ENCODE measurements around the gene REXO5.
"Not testable (repeated sequence)": the region's sequence is repeated elsewhere in the genome, so short reads cannot be mapped to it uniquely, and the experiment has no call there.

The REXO5 gene

DNA sequence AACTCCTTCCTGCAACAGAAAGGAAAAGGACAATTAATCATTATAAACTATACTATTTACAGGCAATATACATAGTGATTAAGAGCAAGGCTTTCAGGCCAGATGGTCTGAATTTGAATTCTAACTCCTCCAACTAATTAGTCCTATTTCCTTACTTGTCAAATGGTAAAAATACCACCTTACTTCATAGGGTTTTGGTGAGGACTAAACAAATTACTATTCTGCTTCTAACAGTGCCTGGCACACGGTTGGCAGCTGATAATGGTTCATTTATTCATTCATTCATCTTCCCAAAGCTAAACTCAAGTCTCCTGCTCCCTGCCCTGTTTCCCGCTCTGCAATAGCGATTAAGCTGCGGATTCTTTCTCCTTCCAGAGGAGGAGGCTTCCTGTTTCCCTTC, 54.0 kb downstream of the REXO5 start:
- no peak overlapping the region for H2AFZ ChIP-seq (ENCODE audit: low read length)
- no peak overlapping the region for H3K27ac ChIP-seq (ENCODE audit: low read depth, low read length, poor library complexity, severe bottlenecking)
- no peaks in the 10 kb centered on the region for H4K20me1 ChIP-seq (ENCODE audit: insufficient read depth, low read length)
- H3K4me1 ChIP-seq (ENCODE audit: insufficient read depth, low read length, severe bottlenecking), result no peaks in the 10 kb centered on the region
- no peaks in the 10 kb centered on the region for H3F3A ChIP-seq (ENCODE audit: insufficient read depth, low read length)
- no peak overlapping the region for H3K4me3 ChIP-seq (ENCODE audit: low read depth, low read length, poor library complexity, severe bottlenecking)
- TF ChIP-seq EZH2 (IDR thresholded peaks at IDR 0.05; ENCODE audit: borderline replicate concordance, low read length) (no peak), CTCF (IDR thresholded peaks at IDR 0.05; ENCODE audit: low read length) (no peak)
- H3K9me2 ChIP-seq (ENCODE audit: low read depth, low read length), result no peaks in the 10 kb centered on the region
- no peak overlapping the region for H3K9ac ChIP-seq (ENCODE audit: low read length)
- H3K36me3 ChIP-seq (ENCODE audit: insufficient read depth, low read length), result peaks cover 13% of the 10 kb centered on the region; the same call in 1 of the 2 replicates
- H3K27me3 ChIP-seq (ENCODE audit: insufficient read depth, low read length), result no peaks in the 10 kb centered on the region
- H3K79me2 ChIP-seq (ENCODE audit: insufficient read depth, low read length), result no peaks in the 10 kb centered on the region
- H3K4me2 ChIP-seq (ENCODE audit: low read length), result no peak overlapping the region
- H3K9me3 ChIP-seq (ENCODE audit: low read length), result no peaks in the 10 kb centered on the region

DNA sequence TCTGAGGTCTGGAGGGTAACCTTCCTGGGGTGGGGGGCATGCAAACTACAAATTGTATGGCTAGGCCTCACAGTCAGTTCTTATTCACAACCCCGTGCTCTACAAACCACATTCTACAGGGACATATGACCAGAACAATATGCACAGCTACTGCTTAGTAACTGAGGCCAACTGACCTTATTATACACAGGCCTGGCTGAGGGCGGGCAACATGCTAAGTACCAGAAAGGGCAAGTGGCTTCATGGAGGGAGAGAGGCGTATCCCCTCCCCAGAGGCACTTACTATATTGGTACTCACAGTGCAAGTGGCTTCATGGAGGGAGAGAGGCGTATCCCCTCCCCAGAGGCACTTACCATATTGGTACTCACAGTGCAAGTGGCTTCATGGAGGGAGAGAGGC, 54.7 kb downstream of the REXO5 start:
- not testable (repeated sequence) for H3K9ac ChIP-seq (ENCODE audit: low read length); H3K4me2 ChIP-seq (ENCODE audit: low read length); H3K4me1 ChIP-seq (ENCODE audit: insufficient read depth, low read length, severe bottlenecking); H3K27ac ChIP-seq (ENCODE audit: low read depth, low read length, poor library complexity, severe bottlenecking); H3K9me2 ChIP-seq (ENCODE audit: low read depth, low read length); H3K79me2 ChIP-seq (ENCODE audit: insufficient read depth, low read length); H3K9me3 ChIP-seq (ENCODE audit: low read length); H4K20me1 ChIP-seq (ENCODE audit: insufficient read depth, low read length); H3K27me3 ChIP-seq (ENCODE audit: insufficient read depth, low read length); H3F3A ChIP-seq (ENCODE audit: insufficient read depth, low read length); H3K4me3 ChIP-seq (ENCODE audit: low read depth, low read length, poor library complexity, severe bottlenecking); H2AFZ ChIP-seq (ENCODE audit: low read length)
- peaks cover 13% of the 10 kb centered on the region; the same call in 1 of the 2 replicates for H3K36me3 ChIP-seq (ENCODE audit: insufficient read depth, low read length)

DNA sequence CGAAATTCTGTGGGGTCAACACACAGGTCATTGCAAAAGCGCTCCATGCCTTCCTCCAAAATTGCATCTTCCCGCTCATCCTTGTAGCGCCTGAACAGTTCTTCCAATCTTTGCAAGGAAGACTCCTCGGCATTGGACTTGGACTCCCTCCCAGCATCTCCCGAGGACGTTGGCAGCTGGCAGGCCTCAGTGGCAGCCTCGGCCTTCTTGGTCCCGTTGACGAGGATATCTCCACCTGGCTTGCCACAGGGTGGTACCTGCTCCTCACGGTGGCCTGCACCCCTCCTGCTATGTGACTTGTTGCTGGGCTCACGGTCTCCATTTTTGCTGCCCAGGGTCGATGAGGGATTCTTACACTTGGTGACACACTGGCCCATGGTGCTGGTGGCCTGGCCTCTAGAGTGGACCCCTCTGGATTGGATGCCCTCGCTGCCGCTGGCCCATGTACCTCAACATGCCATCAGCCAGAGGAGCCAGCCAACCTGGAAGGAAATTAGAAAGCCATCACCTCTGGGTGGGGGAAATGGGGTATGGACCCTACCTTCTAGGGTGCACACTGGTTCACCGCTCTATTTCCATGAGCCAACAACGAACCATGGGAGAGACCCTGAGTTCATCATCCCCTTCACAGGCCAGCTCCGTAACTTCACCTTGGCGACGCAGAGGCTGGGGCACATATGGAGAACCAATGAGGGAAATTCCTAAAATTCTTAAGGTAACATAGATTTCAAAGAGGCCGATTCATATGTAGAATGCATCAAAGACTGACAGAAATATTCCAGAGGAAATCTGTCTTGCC, 56.0 kb downstream of the REXO5 start:
- H3K9ac ChIP-seq (ENCODE audit: low read length), result no peak overlapping the region
- no peaks in the 10 kb centered on the region for H3K9me2 ChIP-seq (ENCODE audit: low read depth, low read length)
- TF ChIP-seq CTCF (IDR thresholded peaks at IDR 0.05; ENCODE audit: low read length) (no peak), EZH2 (IDR thresholded peaks at IDR 0.05; ENCODE audit: borderline replicate concordance, low read length) (no peak)
- no peak overlapping the region for H3K4me3 ChIP-seq (ENCODE audit: low read depth, low read length, poor library complexity, severe bottlenecking)
- no peaks in the 10 kb centered on the region for H3K4me1 ChIP-seq (ENCODE audit: insufficient read depth, low read length, severe bottlenecking)
- no peak overlapping the region for H2AFZ ChIP-seq (ENCODE audit: low read length)
- H3K79me2 ChIP-seq (ENCODE audit: insufficient read depth, low read length), result no peaks in the 10 kb centered on the region
- H3K27me3 ChIP-seq (ENCODE audit: insufficient read depth, low read length), result no peaks in the 10 kb centered on the region
- no peaks in the 10 kb centered on the region for H3F3A ChIP-seq (ENCODE audit: insufficient read depth, low read length)
- H3K9me3 ChIP-seq (ENCODE audit: low read length), result no peaks in the 10 kb centered on the region
- H4K20me1 ChIP-seq (ENCODE audit: insufficient read depth, low read length), result no peaks in the 10 kb centered on the region
- no peak overlapping the region for H3K27ac ChIP-seq (ENCODE audit: low read depth, low read length, poor library complexity, severe bottlenecking)
- H3K4me2 ChIP-seq (ENCODE audit: low read length), result no peak overlapping the region
- H3K36me3 ChIP-seq (ENCODE audit: insufficient read depth, low read length), result peaks cover 12% of the 10 kb centered on the region; the same call in 1 of the 2 replicates

- not testable (repeated sequence) for H3K79me2 ChIP-seq (ENCODE audit: insufficient read depth, low read length); H3K4me2 ChIP-seq (ENCODE audit: low read length); H3K4me3 ChIP-seq (ENCODE audit: low read depth, low read length, poor library complexity, severe bottlenecking); H3K9ac ChIP-seq (ENCODE audit: low read length); H3K9me3 ChIP-seq (ENCODE audit: low read length); H3K9me2 ChIP-seq (ENCODE audit: low read depth, low read length); H3K4me1 ChIP-seq (ENCODE audit: insufficient read depth, low read length, severe bottlenecking); H2AFZ ChIP-seq (ENCODE audit: low read length); H3K27ac ChIP-seq (ENCODE audit: low read depth, low read length, poor library complexity, severe bottlenecking); H3K27me3 ChIP-seq (ENCODE audit: insufficient read depth, low read length); H4K20me1 ChIP-seq (ENCODE audit: insufficient read depth, low read length); H3F3A ChIP-seq (ENCODE audit: insufficient read depth, low read length); H3K36me3 ChIP-seq (ENCODE audit: insufficient read depth, low read length)
These were observed 58.0 kb downstream of the REXO5 start for GRCh38 chr16:20864376-20864775.
